Thyroid gland (tissue), 4 donors: Measurements from ENCODE around the gene SH3BP4.

ENCODE experiments used
- POLR2A ChIP-seq, 2 donors: fragments of 450-650 bp; IDR thresholded peaks; one replicate each; pipeline ENCODE4 v1.6.1; 2017; ENCODE audit warnings: antibody characterized with exemption in 2 of 2, mild to moderate bottlenecking in 2 of 2, moderate library complexity in 1 of 2
- TF ChIP-seq, protein P1 (sequence below), 6 experiments: fragments of 200-600 bp in 3 of 6; fragments of 450-650 bp in 3 of 6; sonication (generic) in 3 of 6; IDR thresholded peaks; one replicate each; pipeline ENCODE4 v1.5.1; 2016 to 2019; ENCODE audit warnings: antibody characterized with exemption in 6 of 6, mild to moderate bottlenecking in 2 of 6, inconsistent platforms in 1 of 6, moderate library complexity in 1 of 6

DNA sequence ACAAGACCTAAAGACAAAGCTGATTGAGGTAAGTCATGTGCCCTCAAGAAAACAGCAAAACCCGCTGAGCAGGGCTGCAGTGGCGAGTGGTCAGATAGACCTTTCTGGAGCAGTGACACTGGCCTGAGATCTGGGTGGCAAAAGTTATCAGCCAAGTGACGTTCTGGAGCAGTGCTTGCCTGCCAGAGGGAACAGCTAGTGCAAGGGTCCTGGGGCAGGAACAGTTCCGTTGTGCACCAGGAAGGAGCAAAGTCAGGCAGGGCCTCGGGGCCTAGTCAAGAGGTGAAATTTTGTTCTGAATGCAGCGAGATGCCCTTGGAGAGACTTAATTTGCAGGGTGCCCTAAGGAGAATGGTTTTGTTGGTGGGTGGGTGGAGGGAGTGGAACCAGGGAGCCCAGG lies 67.0 kb downstream of the SH3BP4 start:
- TF ChIP-seq POLR2A (IDR thresholded peaks at IDR 0.05), result no peak
- TF ChIP-seq, protein P1, sequence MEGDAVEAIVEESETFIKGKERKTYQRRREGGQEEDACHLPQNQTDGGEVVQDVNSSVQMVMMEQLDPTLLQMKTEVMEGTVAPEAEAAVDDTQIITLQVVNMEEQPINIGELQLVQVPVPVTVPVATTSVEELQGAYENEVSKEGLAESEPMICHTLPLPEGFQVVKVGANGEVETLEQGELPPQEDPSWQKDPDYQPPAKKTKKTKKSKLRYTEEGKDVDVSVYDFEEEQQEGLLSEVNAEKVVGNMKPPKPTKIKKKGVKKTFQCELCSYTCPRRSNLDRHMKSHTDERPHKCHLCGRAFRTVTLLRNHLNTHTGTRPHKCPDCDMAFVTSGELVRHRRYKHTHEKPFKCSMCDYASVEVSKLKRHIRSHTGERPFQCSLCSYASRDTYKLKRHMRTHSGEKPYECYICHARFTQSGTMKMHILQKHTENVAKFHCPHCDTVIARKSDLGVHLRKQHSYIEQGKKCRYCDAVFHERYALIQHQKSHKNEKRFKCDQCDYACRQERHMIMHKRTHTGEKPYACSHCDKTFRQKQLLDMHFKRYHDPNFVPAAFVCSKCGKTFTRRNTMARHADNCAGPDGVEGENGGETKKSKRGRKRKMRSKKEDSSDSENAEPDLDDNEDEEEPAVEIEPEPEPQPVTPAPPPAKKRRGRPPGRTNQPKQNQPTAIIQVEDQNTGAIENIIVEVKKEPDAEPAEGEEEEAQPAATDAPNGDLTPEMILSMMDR (IDR thresholded peaks at IDR 0.05), result no peak
